Loucy (cell line): ENCODE data around the gene PLEK.
"Not testable (repeated sequence)": the region's sequence is repeated elsewhere in the genome, so short reads cannot be mapped to it uniquely, and the experiment has no call there.

Experiments used
- H2AFZ ChIP-seq: fragments of 200-600 bp; sonication (generic); 2 replicates; pipeline ENCODE4 v1.6.0; 2016; ENCODE audit warnings: antibody characterized with exemption, mild to moderate bottlenecking, low read length, moderate library complexity
- H3F3A ChIP-seq: fragments of 200-600 bp; 2 replicates; pipeline ENCODE4 v1.6.0; 2016; ENCODE audit warnings: antibody characterized with exemption, low read depth, mild to moderate bottlenecking
- H3K27me3 ChIP-seq: fragments of 200-600 bp; sonication (generic); 2 replicates; pipeline ENCODE4 v1.6.1; 2014; ENCODE audit warnings: low read length, mild to moderate bottlenecking; ENCODE audit not compliant: insufficient read depth, poor library complexity, severe bottlenecking
- H3K36me3 ChIP-seq: fragments of 200-600 bp; sonication (generic); 2 replicates; pipeline ENCODE4 v1.6.1; 2016; ENCODE audit warnings: low read length; ENCODE audit not compliant: insufficient read depth
- H3K4me1 ChIP-seq: fragments of 200-600 bp; sonication (generic); 2 replicates; pipeline ENCODE4 v1.5.1; 2014; ENCODE audit warnings: low read length, mild to moderate bottlenecking; ENCODE audit not compliant: insufficient read depth, poor library complexity, severe bottlenecking
- H3K4me2 ChIP-seq: fragments of 200-600 bp; sonication (generic); 2 replicates; pipeline ENCODE4 v1.6.0; 2014; ENCODE audit warnings: antibody characterized with exemption, low read length, low read depth, mild to moderate bottlenecking; ENCODE audit not compliant: poor library complexity, severe bottlenecking
- H3K4me3 ChIP-seq: fragments of 200-600 bp; sonication (generic); 2 replicates; pipeline ENCODE4 v1.5.1; 2014; ENCODE audit warnings: low read length, mild to moderate bottlenecking, mixed read lengths; ENCODE audit not compliant: poor library complexity, severe bottlenecking
- H3K79me2 ChIP-seq: fragments of 200-600 bp; sonication (generic); 2 replicates; pipeline ENCODE4 v1.6.1; 2014; ENCODE audit warnings: low read length; ENCODE audit not compliant: insufficient read depth
- H3K9ac ChIP-seq: fragments of 200-600 bp; sonication (generic); 2 replicates; pipeline ENCODE4 v1.6.0; 2014; ENCODE audit warnings: mild to moderate bottlenecking, low read depth, low read length, moderate library complexity; ENCODE audit not compliant: poor library complexity, severe bottlenecking
- H3K9me2 ChIP-seq: fragments of 200-600 bp; sonication (generic); replicated peaks from 2 replicates; pipeline ENCODE4 v1.6.1; 2016; ENCODE audit warnings: low read depth, low read length, mixed read lengths
- H3K9me3 ChIP-seq: fragments of 200-600 bp; sonication (generic); 2 replicates; pipeline ENCODE4 v1.6.1; 2014; ENCODE audit warnings: mild to moderate bottlenecking, antibody characterized with exemption, low read length, low read depth; ENCODE audit not compliant: insufficient read depth
- H4K20me1 ChIP-seq: fragments of 200-600 bp; sonication (generic); 2 replicates; pipeline ENCODE4 v1.6.0; 2014; ENCODE audit warnings: antibody characterized with exemption, low read length, mild to moderate bottlenecking; ENCODE audit not compliant: insufficient read depth, poor library complexity, severe bottlenecking
- CTCF ChIP-seq: fragments of 200-600 bp; sonication (generic); conservative IDR thresholded peaks from 2 replicates; pipeline ENCODE4 v1.5.1; 2014; ENCODE audit warnings: mild to moderate bottlenecking, antibody characterized with exemption, low read length
- EZH2phosphoT487 ChIP-seq: fragments of 200-600 bp; IDR thresholded peaks from 2 replicates; pipeline ENCODE4 v1.6.1; 2018; ENCODE audit warnings: antibody characterized with exemption, mild to moderate bottlenecking, moderate library complexity, borderline replicate concordance

The PLEK gene

GRCh38 chr2:68391869-68392268 is 26.8 kb downstream of the PLEK start:
- no peaks in the 10 kb centered on the region for H3F3A ChIP-seq
- no peaks in the 10 kb centered on the region for H3K9me2 ChIP-seq
- no peak overlapping the region for H3K4me2 ChIP-seq
- no peaks in the 10 kb centered on the region for H3K9me3 ChIP-seq
- H3K79me2 ChIP-seq: no peaks in the 10 kb centered on the region
- TF ChIP-seq EZH2phosphoT487 (no peak), CTCF (no peak)
- H3K4me1 ChIP-seq: peaks cover 44% of the 10 kb centered on the region
- H3K27me3 ChIP-seq: no peaks in the 10 kb centered on the region
- no peak overlapping the region for H2AFZ ChIP-seq
- H3K36me3 ChIP-seq: no peaks in the 10 kb centered on the region
- H3K9ac ChIP-seq: no peak overlapping the region
- no peaks in the 10 kb centered on the region for H4K20me1 ChIP-seq
- no peak overlapping the region for H3K4me3 ChIP-seq

- H3K36me3 ChIP-seq: no peaks in the 10 kb centered on the region
- TF ChIP-seq EZH2phosphoT487 (no peak), CTCF (no peak)
These were observed 31.0 kb downstream of the PLEK start for GRCh38 chr2:68396093-68396492.

GRCh38 chr2:68397704-68398263 is 32.7 kb downstream of the PLEK start:
- not testable (repeated sequence) for H3K36me3 ChIP-seq, H3F3A ChIP-seq, H2AFZ ChIP-seq, H3K9me2 ChIP-seq, H3K9ac ChIP-seq, H3K4me2 ChIP-seq, H3K4me3 ChIP-seq, H3K9me3 ChIP-seq, H3K4me1 ChIP-seq, H4K20me1 ChIP-seq, H3K27me3 ChIP-seq, H3K79me2 ChIP-seq

More at GRCh38 chr2:68396093-68396492, 31.0 kb downstream of the PLEK start:
- Histone ChIP-seq H3K4me2 (no peak overlapping the region), H3F3A (no peaks in the 10 kb centered on the region), H3K27me3 (no peaks in the 10 kb centered on the region), H3K9me2 (no peaks in the 10 kb centered on the region), H2AFZ (0 out of 2 replicates have a peak overlapping the region, but pooled peaks have one; percentile 25), H3K9me3 (no peaks in the 10 kb centered on the region), H3K4me1 (peaks cover 12% of the 10 kb centered on the region), H4K20me1 (no peaks in the 10 kb centered on the region), H3K4me3 (no peak overlapping the region), H3K9ac (no peak overlapping the region), H3K79me2 (no peaks in the 10 kb centered on the region)

- TF ChIP-seq EZH2phosphoT487: no peak
- no peak for TF ChIP-seq CTCF
- no peak overlapping the region for H3K4me2 ChIP-seq
- H4K20me1 ChIP-seq: no peaks in the 10 kb centered on the region
- no peaks in the 10 kb centered on the region for H3K9me2 ChIP-seq
- H3K27me3 ChIP-seq: no peaks in the 10 kb centered on the region
- no peaks in the 10 kb centered on the region for H3K36me3 ChIP-seq
- no peak overlapping the region for H2AFZ ChIP-seq
- no peak overlapping the region for H3K4me3 ChIP-seq
- no peaks in the 10 kb centered on the region for H3F3A ChIP-seq
- H3K4me1 ChIP-seq: no peaks in the 10 kb centered on the region
- H3K9me3 ChIP-seq: no peaks in the 10 kb centered on the region
- no peak overlapping the region for H3K9ac ChIP-seq
- H3K79me2 ChIP-seq: no peaks in the 10 kb centered on the region
These were observed 38.1 kb downstream of the PLEK start for GRCh38 chr2:68403199-68403644.
